Skeletal muscle tissue (tissue), 4 donors: ENCODE measurements around the gene NUDT1. TPM values are rescaled to one million over a fixed set of nuclear protein-coding genes. Genes with fewer than 3 reads are reported as not detected.

ENCODE experiments used
- H3K27ac ChIP-seq: one replicate; pipeline ENCODE4 v1.7.0; 2013; ENCODE audit warnings: mild to moderate bottlenecking, low read depth, low read length, inconsistent platforms
- H3K27me3 ChIP-seq, 3 donors: one replicate each; pipeline ENCODE4 v1.7.0; 2013; ENCODE audit warnings: low read length in 3 of 3; ENCODE audit not compliant: control insufficient read depth in 3 of 3, insufficient read depth in 3 of 3
- H3K36me3 ChIP-seq, 3 donors: one replicate each; pipeline ENCODE4 v1.7.0; 2013; ENCODE audit warnings: low read length in 3 of 3; ENCODE audit not compliant: control insufficient read depth in 3 of 3, insufficient read depth in 3 of 3
- H3K4me1 ChIP-seq, 3 donors: one replicate each; pipeline ENCODE4 v1.7.0; 2013; ENCODE audit warnings: low read length in 3 of 3, mild to moderate bottlenecking in 3 of 3; ENCODE audit not compliant: control insufficient read depth in 3 of 3, insufficient read depth in 3 of 3
- H3K4me3 ChIP-seq, 3 donors: one replicate each; pipeline ENCODE4 v1.7.0; 2013; ENCODE audit warnings: low read length in 3 of 3
- H3K9ac ChIP-seq, 3 donors: one replicate each; pipeline ENCODE4 v1.7.0; 2013; ENCODE audit warnings: low read length in 3 of 3, mild to moderate bottlenecking in 3 of 3, moderate library complexity in 2 of 3, low read depth in 1 of 3
- H3K9me3 ChIP-seq, 3 donors: one replicate each; pipeline ENCODE4 v1.7.0; 2013; ENCODE audit warnings: low read length in 3 of 3; ENCODE audit not compliant: control insufficient read depth in 3 of 3
- total RNA-seq: library from RNA; depleted of rRNA; stranded (reverse); fragments of >200 nt; gene quantifications from one replicate; pipeline ENCODE4 v1.2.3, GENCODE V29; 2014
- donor health status: Osteomylitis.

The NUDT1 gene
- total RNA-seq, 1 donor from 2014 or later: 20.9 TPM

DNA sequence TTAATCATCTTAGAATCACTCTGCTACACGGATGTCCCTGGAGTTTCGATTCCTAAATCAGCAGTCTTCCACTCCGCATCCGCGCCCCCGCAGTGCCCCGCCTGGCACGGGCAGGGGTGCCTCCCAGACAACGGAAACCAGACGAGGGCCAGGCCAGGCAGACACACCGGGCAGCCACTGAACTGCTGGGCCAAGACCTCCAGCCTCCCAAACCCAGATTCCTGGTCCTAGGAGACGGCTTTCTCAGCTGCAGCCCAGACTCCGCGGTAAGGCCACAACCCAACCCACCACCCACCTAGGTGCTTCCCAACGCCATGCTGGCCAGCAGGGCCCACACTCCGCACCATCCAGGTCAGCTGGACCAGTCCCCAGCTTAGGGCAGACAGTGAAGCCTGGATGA, 42.5 kb upstream of the NUDT1 start:
- Histone ChIP-seq H3K9ac (no peak overlapping the region), H3K4me3 (no peak overlapping the region), H3K9me3 (no peaks in the 10 kb centered on the region), H3K4me1 (peaks cover 27 to 39% (median 33%) of the 10 kb centered on the region in 3 donors), H3K36me3 (peaks cover 4 to 11% (median 9%) of the 10 kb centered on the region in 3 donors), H3K27me3 (no peaks in the 10 kb centered on the region), H3K27ac (no peak overlapping the region)

DNA sequence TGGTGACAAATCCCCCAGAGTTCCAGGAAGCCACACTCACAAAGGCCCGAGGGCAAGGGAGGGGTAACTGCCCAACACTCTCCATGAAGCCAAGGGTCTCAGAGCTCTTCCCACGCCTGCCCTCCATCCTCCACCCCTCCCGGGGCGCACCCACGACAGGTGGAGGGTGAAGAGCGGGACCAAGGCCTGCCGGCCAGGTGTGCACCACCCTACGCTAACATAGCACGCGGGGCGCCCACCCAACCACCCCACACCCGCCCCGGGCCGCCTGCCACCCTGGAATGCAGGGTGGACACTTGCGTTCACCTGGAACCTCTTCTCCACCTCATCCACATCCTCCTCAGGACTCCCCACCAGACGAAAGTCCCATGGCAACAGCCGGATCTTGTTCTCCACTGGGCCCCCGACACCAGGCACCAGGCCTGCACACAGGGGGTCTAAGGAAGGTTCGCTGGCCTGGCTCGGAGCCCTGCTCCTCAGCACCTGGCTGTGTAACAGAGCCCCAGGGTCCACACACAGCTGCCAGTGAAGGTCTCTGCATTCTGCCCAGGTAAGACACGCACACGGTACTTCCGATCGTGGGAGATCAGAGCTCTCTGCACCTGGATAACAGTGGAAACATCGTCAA, 42.0 kb upstream of the NUDT1 start:
- Histone ChIP-seq H3K9ac (no peak overlapping the region), H3K27me3 (no peaks in the 10 kb centered on the region), H3K4me3 (no peak overlapping the region), H3K36me3 (peaks cover 4 to 11% (median 9%) of the 10 kb centered on the region in 3 donors), H3K4me1 (peaks cover 25 to 36% (median 33%) of the 10 kb centered on the region in 3 donors), H3K9me3 (no peaks in the 10 kb centered on the region), H3K27ac (no peak overlapping the region)

DNA sequence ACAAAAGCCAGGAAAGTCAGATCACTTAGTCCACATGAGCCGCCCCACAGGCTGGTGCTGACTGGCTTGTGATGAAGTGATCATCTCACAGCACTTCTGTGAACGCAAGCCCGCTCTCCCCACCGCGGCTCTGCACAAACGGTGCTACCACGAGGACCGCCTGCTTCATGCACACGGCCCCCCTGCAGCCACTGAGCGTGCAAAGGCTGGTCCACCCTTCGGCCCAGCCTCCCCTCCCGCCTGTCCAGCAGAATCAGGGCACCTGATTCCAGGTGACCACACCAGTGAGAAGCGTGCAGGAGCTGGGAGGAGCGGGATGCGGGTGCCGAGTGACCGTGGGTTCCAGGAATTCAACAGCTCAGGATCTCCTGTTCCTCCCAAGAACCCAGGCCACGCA, 41.4 kb upstream of the NUDT1 start:
- Histone ChIP-seq H3K9ac (no peak overlapping the region), H3K27me3 (no peaks in the 10 kb centered on the region), H3K9me3 (no peaks in the 10 kb centered on the region), H3K4me1 (peaks cover 20 to 30% (median 28%) of the 10 kb centered on the region in 3 donors), H3K4me3 (no peak overlapping the region), H3K27ac (no peak overlapping the region), H3K36me3 (peaks cover 4 to 11% (median 9%) of the 10 kb centered on the region in 3 donors)

DNA sequence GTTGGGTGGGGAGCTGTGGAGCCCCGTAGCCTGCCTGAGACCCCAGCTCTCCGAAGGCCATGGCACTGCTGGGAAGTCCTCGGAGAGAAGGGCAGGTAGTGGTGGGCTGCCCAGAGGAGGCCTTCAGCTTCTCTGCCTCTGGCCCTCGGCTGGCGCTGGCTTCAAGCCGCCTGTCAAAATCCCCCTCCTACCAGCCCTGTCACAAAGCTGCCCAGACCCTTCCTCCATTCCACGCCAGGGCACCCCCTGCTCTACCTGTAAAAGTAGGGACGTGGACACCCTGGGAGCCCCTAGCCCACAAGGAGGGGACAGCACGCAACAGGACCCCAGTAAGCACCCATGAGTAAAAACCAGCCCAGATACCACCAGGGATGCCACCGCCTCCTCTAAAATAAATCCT, 40.9 kb upstream of the NUDT1 start:
- no peak overlapping the region for H3K27ac ChIP-seq
- no peak overlapping the region for H3K4me3 ChIP-seq
- H3K4me1 ChIP-seq: peaks cover 15 to 25% (median 22%) of the 10 kb centered on the region in 3 donors
- no peak overlapping the region for H3K9ac ChIP-seq
- no peaks in the 10 kb centered on the region for H3K27me3 ChIP-seq
- peaks cover 4 to 11% (median 9%) of the 10 kb centered on the region in 3 donors for H3K36me3 ChIP-seq
- H3K9me3 ChIP-seq: no peaks in the 10 kb centered on the region

DNA sequence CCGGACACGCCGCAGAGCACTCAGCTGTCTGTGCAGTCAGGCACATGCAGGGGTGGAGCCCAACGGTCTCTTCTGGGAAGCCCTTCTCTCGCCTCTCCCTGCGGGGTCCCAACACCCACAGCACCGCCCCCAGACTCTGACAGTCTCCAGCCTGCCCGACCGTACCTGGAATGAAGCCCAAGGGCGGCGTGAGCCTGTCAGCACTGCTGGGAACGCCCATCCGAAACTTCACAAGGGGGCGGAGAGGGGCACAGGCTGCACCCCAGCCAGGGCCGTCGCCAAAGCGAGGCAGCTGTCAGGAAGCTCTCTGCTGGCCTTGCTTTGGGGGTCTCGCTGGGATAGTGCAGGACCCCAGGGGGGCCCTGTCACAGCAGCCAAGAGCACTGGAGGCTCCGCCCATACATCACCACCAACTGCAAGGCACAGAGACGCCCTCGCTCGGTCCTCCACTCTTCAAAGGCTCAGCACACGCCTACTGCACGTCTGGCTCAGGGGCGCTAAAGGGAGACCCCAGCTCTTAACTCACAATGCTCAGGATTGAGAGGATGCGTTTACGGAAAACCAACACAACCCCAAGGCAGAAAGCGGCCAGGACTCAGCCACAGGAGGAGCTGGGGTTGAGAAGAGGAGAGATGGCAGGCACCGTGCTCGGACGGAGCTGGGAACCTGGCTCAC, 40.2 kb upstream of the NUDT1 start:
- peaks cover 4 to 11% (median 9%) of the 10 kb centered on the region in 3 donors for H3K36me3 ChIP-seq
- H3K4me1 ChIP-seq: peaks cover 8 to 18% (median 15%) of the 10 kb centered on the region in 3 donors
- H3K4me3 ChIP-seq: no peak overlapping the region
- no peaks in the 10 kb centered on the region for H3K9me3 ChIP-seq
- no peaks in the 10 kb centered on the region for H3K27me3 ChIP-seq
- H3K27ac ChIP-seq: no peak overlapping the region
- no peak overlapping the region for H3K9ac ChIP-seq

DNA sequence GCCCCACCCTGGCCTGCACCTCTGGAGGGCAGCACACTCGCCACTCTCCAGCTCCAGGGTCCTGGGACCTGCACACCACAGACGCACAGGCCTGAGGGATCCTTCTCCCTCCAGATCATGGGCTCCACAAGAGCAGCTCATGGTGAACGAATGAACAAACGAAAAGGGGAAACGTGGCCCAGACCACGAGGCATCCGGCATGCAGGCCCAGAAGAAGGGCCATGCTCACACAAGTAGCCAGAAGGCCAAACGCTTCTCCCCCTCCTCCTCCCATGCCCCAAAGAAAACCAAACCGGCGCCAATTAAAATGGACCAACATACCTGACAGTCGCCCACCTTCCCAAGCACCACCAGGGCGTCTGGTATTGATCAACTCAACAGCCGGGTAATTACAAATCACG, 39.7 kb upstream of the NUDT1 start:
- Histone ChIP-seq H3K4me1 (peaks cover 3 to 13% (median 10%) of the 10 kb centered on the region in 3 donors), H3K9me3 (no peaks in the 10 kb centered on the region), H3K27ac (no peak overlapping the region), H3K4me3 (no peak overlapping the region), H3K36me3 (peaks cover 4 to 14% (median 9%) of the 10 kb centered on the region in 3 donors), H3K9ac (no peak overlapping the region), H3K27me3 (no peaks in the 10 kb centered on the region)

DNA sequence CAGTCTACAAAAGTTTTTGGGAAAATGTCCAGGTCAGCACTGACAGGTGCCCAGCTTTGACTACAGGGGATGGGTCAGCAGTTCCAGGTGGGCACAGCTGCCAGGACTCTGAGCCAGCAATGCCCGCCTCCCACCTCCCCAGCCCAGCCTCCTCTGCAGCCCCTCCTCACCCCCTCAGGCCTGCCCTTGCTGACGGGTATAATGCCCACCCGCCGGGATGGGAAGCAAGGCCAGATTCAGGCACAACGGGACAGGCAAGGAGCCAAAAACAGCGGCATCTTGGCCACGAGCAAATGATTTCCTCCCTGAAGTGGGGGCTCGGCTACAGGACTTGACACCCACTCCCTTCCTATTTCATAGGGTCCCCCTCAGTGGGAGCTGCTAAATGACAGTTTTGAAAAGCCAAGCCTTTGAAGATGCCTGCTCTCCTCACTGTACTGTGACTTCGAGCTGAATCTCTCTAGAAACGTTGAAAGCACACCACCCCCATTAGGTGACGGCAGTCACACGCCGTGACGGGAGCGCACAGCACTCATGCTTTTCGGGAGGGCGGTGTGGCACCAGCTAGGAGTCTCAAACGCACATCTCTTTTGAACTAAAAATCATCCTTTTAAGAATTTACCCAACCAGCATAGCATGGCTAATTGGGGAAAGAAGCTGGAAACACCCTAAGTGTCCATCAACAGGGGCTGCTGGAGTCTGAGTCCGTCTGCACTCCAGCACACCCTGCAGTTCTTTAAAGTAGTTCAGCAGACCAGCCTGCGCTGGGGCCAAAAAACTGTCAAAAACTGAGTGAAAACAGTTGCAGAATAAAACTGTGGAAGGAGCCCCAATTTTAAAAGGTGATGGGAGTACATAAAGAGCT, 38.9 kb upstream of the NUDT1 start:
- H3K27me3 ChIP-seq: no peaks in the 10 kb centered on the region
- no peak overlapping the region for H3K27ac ChIP-seq
- H3K9me3 ChIP-seq: no peaks in the 10 kb centered on the region
- H3K4me1 ChIP-seq: peaks cover 0 to 8% (median 8%) of the 10 kb centered on the region in 3 donors
- H3K4me3 ChIP-seq: no peak overlapping the region
- peaks cover 9 to 22% (median 12%) of the 10 kb centered on the region in 3 donors for H3K36me3 ChIP-seq
- H3K9ac ChIP-seq: peak overlapping the region in 1 of 3 donors; percentile 11

DNA sequence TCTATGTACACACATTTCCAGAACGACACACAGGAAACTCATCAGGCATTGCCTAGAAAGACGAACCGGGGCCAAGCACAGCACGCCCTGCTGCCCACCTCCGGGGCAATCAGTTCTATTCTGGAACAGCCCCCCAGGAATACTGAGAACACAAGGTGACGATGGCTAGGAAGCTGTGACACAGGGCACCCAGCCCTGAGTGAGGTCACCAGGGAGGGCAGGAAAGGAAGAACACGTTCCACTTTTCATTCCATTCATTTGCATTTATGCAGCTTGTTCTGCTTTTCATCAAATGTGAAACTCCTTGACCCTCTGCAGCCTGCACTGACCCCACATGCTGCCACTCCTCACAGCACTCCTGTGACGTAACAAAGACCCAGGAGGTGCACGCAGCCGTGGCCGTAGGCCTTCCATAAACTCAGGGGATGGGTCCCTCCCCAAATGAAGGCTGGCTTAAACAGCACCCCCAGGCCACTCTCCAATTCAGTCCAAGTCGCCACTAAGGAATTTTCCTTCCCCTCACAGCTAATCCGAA, 38.2 kb upstream of the NUDT1 start:
- Histone ChIP-seq H3K27me3 (no peaks in the 10 kb centered on the region), H3K36me3 (peaks cover 12 to 24% (median 19%) of the 10 kb centered on the region in 3 donors), H3K9me3 (no peaks in the 10 kb centered on the region), H3K4me3 (no peak overlapping the region), H3K27ac (no peak overlapping the region), H3K9ac (no peak overlapping the region), H3K4me1 (peaks cover 0 to 8% (median 1%) of the 10 kb centered on the region in 3 donors)

DNA sequence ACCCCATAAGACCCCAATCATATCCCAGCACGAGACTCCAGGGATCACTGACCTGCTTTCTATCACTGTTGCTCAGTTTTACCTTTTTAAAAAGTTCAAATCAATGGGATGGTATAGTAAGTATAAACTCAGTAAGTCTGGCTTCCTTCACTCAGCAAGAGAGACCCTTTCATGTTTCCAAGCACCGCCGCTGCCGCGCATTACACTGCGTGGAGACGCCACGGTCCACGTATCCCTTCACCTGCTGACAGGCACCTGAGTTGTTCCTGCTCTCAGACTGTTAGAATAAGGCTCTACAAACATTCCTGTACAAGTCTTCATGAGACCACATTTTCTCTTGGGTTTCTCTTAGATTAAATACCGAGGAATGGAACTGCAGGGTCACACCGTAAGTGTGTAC, 37.6 kb upstream of the NUDT1 start:
- Histone ChIP-seq H3K4me1 (peaks cover 0 to 11% (median 3%) of the 10 kb centered on the region in 3 donors), H3K9me3 (no peaks in the 10 kb centered on the region), H3K27me3 (no peaks in the 10 kb centered on the region), H3K4me3 (no peak overlapping the region), H3K9ac (no peak overlapping the region), H3K36me3 (peaks cover 14 to 24% (median 20%) of the 10 kb centered on the region in 3 donors), H3K27ac (no peak overlapping the region)
